Activated B cell treated with CpG ODN at 0.5 μM for 24 hours (primary cell): ENCODE results near the gene ABL2. TPM values are rescaled to one million over a fixed set of nuclear protein-coding genes. Genes with fewer than 3 reads are reported as not detected.
A peak's percentile ranks its signal among the peaks of the same experiment; 100 is the strongest.

Experiments used
- ATAC-seq: fragments of 200-7000 bp; cut with Tn5 transposase; one replicate; pipeline ENCODE4 v1.10.0; 2021; ENCODE audit warnings: low read depth, mild to moderate bottlenecking, moderate library complexity
- CTCF ChIA-PET: fragments of 350-600 bp; sonication (Branson Sonifier 250); formaldehyde crosslinking; loops from one replicate; lab custom pipeline; 2021; ENCODE audit warnings: antibody characterized with exemption; lab: Charles Lee
- POLR2A ChIA-PET: fragments of 350-600 bp; sonication (Branson Sonifier 250); formaldehyde crosslinking; loops from one replicate; lab custom pipeline; 2021; ENCODE audit warnings: antibody characterized with exemption; lab: Charles Lee
- DNase-seq: peaks from one replicate; pipeline ENCODE4 v3.0.0; 2022
- H3K27ac Mint-ChIP-seq: one replicate; pipeline ENCODE4 v1.8.0; 2020; ENCODE audit warnings: mixed read lengths
- H3K27me3 Mint-ChIP-seq: one replicate; pipeline ENCODE4 v1.8.0; 2021; ENCODE audit warnings: mixed read lengths
- H3K36me3 Mint-ChIP-seq: one replicate; pipeline ENCODE4 v1.8.0; 2021; ENCODE audit warnings: low read depth, mixed read lengths
- H3K4me1 Mint-ChIP-seq: one replicate; pipeline ENCODE4 v1.8.0; 2021; ENCODE audit warnings: mixed read lengths
- H3K4me3 Mint-ChIP-seq: one replicate; pipeline ENCODE4 v1.8.0; 2020; ENCODE audit warnings: mild to moderate bottlenecking, mixed read lengths
- H3K9me3 Mint-ChIP-seq: one replicate; pipeline ENCODE4 v1.8.0; 2020; ENCODE audit warnings: mixed read lengths
- intact Hi-C: fragments of 100-400 bp; cut with micrococcal nuclease; formaldehyde crosslinking; loops from one replicate; pipeline ENCODE4 v1.15.1; 2024
- total RNA-seq: library from RNA; stranded (reverse); gene quantifications from 2 replicates; pipeline ENCODE4 v1.2.3, GENCODE V29; 2022
- TF ChIP-seq, protein P1 (sequence below): fragments of 200-600 bp; IDR thresholded peaks from one replicate; pipeline ENCODE4 v1.8.0; 2022; ENCODE audit warnings: antibody characterized with exemption, mild to moderate bottlenecking

The ABL2 gene
- total RNA-seq, 1 donor from 2014 or later = 15.2 TPM

DNA sequence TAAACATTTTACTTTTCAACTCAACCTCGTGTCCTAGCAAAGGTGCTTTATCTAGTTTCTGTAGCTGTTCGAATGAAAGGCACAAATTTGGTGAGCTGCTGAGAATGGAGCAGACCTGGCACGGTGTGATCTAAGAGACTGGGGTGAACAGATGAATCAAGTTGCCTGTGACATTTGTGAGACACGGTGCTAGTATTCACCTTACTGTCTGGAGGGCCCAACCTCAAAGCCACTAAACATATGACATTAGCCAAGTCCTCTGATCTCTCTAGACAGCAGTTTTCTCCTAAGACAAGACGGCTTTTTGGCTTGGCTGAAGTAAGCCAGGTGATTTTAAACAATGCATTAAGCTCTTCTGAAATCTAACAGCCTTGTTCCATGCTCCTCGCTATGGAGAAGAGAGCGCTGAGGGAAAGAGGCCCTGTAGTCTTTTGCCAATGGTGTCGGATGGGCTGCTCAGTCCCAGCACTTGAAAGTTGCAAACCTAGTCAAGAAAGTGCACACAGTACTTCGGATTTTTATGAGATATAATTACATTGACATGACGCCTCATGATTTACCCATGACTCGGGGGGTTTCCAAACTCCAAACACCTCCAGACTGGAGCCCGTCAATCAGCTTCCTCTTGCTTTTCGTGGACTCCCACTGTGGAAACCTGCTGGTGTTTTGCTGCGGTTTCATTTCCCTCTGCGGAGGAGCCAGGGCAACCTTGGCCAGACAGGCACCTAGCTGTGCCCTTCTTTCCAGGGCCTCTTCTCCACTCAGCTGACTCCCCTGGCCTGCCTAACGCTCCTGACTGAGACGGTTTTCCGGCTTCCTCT lies 148.4 kb downstream of the ABL2 start:
- CTCF ChIA-PET = interaction anchor here (1.5 to 4.3 kb wide), 5 partner anchors 212 to 734 kb away, joined by 5 to 30 read pairs (median 23); partner anchors contain the start of gene SOAT1
- Mint-ChIP-seq H3K4me1 (peaks cover 41% of the 10 kb centered on the region), H3K9me3 (no peaks in the 10 kb centered on the region), H3K27me3 (no peaks in the 10 kb centered on the region), H3K4me3 (peak overlapping the region; percentile 98), H3K27ac (peak overlapping the region; percentile 95), H3K36me3 (peaks cover 27% of the 10 kb centered on the region)
- ATAC-seq (peak; percentile 35), DNase-seq (peak; percentile 61)
- intact Hi-C loops = loop anchor here (1.0 to 5.0 kb wide), 7 partner anchors 46 to 801 kb away; partner anchors contain the start of genes ABL2, AXDND1, FAM20B and RALGPS2
- TF ChIP-seq, protein P1, sequence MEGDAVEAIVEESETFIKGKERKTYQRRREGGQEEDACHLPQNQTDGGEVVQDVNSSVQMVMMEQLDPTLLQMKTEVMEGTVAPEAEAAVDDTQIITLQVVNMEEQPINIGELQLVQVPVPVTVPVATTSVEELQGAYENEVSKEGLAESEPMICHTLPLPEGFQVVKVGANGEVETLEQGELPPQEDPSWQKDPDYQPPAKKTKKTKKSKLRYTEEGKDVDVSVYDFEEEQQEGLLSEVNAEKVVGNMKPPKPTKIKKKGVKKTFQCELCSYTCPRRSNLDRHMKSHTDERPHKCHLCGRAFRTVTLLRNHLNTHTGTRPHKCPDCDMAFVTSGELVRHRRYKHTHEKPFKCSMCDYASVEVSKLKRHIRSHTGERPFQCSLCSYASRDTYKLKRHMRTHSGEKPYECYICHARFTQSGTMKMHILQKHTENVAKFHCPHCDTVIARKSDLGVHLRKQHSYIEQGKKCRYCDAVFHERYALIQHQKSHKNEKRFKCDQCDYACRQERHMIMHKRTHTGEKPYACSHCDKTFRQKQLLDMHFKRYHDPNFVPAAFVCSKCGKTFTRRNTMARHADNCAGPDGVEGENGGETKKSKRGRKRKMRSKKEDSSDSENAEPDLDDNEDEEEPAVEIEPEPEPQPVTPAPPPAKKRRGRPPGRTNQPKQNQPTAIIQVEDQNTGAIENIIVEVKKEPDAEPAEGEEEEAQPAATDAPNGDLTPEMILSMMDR = no peak
- POLR2A ChIA-PET = interaction anchor here (0.6 to 4.6 kb wide), 7 partner anchors 18 to 287 kb away, joined by 3 to 23 read pairs (median 7); partner anchors contain the start of genes ABL2 and AXDND1

DNA sequence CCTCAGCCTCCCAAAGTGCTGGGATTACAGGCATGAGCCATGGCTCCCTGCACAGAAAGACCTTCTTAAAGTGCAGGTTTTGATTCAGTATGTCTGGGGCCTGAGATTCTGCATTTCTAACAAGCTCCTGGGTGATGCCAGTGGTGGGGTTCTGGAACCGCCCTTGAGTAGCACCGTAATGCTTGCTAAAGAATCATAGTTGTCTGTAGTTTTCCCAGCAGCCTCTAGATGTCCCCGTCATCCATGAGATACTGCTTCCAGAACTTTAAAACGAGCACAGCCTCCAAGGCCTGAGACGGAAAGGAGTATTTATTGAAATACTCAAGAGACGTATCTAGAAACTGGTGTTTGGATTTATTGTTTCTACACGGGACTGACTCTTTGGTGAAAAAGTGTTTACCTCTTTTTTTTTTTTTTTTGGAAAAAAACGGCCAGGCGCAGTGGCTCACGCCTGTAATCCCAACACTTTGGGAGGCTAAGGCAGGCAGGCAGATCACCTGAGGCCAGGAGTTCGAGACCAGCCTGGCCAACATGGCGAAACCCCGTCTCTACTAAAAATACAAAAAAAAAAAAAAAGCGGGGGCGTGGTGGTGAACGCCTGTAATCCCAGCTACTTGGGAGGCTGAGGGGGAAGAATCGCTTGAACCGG lies 150.2 kb downstream of the ABL2 start:
- DNase-seq (no peak), ATAC-seq (peak; percentile 27)
- H3K9me3 Mint-ChIP-seq = no peaks in the 10 kb centered on the region
- POLR2A ChIA-PET = interaction anchor here (0.6 to 4.6 kb wide), 4 partner anchors 10 to 290 kb away, joined by 3 to 23 read pairs (median 14); partner anchors contain the start of gene AXDND1
- peaks cover 32% of the 10 kb centered on the region for H3K4me1 Mint-ChIP-seq
- TF ChIP-seq, protein P1 = no peak
- H3K27me3 Mint-ChIP-seq = no peaks in the 10 kb centered on the region
- peak overlapping the region; percentile 53 for H3K4me3 Mint-ChIP-seq
- peaks cover 12% of the 10 kb centered on the region for H3K36me3 Mint-ChIP-seq
- H3K27ac Mint-ChIP-seq = peak overlapping the region; percentile 83
- CTCF ChIA-PET = interaction anchor here (0.6 to 4.3 kb wide), 14 partner anchors 8 to 735 kb away, joined by 3 to 30 read pairs (median 4); partner anchors contain the start of genes AXDND1 and SOAT1
- intact Hi-C loops = loop anchor here (1.0 to 5.0 kb wide), 8 partner anchors 42 to 767 kb away; no protein-coding TSS in a partner anchor

DNA sequence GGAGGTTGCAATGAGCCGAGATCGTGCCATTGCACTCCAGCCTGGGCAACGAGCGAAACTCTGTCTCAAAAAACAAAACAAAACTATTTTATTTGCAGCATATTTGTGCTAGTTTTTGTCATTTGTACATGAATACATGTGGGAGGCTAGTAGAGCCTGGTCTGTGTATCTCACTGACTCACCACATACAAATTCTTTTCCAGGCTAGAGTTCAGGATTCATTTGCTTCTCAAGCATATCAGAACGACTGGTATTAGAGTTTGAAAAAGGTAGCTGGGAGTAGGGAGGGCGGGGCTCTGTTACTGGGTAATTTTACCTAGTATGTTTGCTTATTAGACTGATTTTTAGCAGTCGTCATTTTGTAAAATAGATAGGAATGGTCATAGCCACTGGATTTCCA lies 152.1 kb downstream of the ABL2 start:
- ChIA-PET POLR2A (interaction anchor here (0.7 to 1.5 kb wide), 2 partner anchors 75 to 288 kb away, joined by 3 to 4 read pairs; partner anchors contain the start of gene AXDND1), CTCF (interaction anchor here (1.2 kb wide), 1 partner anchor 732 kb away, joined by 3 read pairs; no protein-coding TSS in a partner anchor)
- ATAC-seq (no peak), DNase-seq (no peak)
- H3K27me3 Mint-ChIP-seq = no peaks in the 10 kb centered on the region
- H3K36me3 Mint-ChIP-seq = peaks cover 20% of the 10 kb centered on the region
- H3K9me3 Mint-ChIP-seq = no peaks in the 10 kb centered on the region
- no peak overlapping the region for H3K4me3 Mint-ChIP-seq
- intact Hi-C loops = loop anchor here (5.0 kb wide), 1 partner anchor 765 kb away; no protein-coding TSS in a partner anchor
- no peak overlapping the region for H3K27ac Mint-ChIP-seq
- TF ChIP-seq, protein P1 = no peak
- H3K4me1 Mint-ChIP-seq = peaks cover 17% of the 10 kb centered on the region

DNA sequence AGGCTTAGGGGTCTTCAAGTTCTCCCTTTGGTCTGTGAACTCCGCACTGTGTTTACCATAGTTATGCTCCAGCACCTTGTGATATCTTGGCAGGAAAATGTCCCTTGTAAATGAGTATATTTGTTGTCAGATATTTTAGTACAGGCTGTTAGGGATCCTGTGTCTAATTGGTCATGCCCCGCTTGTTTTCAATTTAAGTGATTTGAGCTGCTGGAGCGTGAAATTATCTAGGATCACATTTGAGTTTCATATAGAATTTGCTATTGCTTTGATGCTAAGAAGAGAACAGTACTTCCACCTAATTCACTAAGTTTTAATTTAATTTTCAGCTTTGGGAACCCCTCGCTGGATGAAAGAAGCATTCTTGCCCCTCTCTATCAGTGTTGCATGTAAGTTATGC lies 163.0 kb downstream of the ABL2 start:
- TF ChIP-seq, protein P1 = no peak
- no peak overlapping the region for H3K4me3 Mint-ChIP-seq
- CTCF ChIA-PET = interaction anchor here (1.0 kb wide), 1 partner anchor 63 kb away, joined by 4 read pairs; no protein-coding TSS in a partner anchor
- no peak for ATAC-seq
- H3K27me3 Mint-ChIP-seq = no peaks in the 10 kb centered on the region
- no peak for DNase-seq
- H3K4me1 Mint-ChIP-seq = no peaks in the 10 kb centered on the region
- POLR2A ChIA-PET = no interaction called here
- peaks cover 45% of the 10 kb centered on the region for H3K36me3 Mint-ChIP-seq
- H3K9me3 Mint-ChIP-seq = no peaks in the 10 kb centered on the region
- H3K27ac Mint-ChIP-seq = no peak overlapping the region
- intact Hi-C loops = no loop called here
